HUES6 (cell line): ENCODE results near the gene PTPRE.

Experiments used
- H3K27ac ChIP-seq: 2 replicates; pipeline ENCODE4 v1.7.0; 2013; ENCODE audit warnings: low read depth, mild to moderate bottlenecking, low read length, inconsistent platforms
- H3K27me3 ChIP-seq: 2 replicates; pipeline ENCODE4 v1.6.1; 2013; ENCODE audit warnings: low read length; ENCODE audit not compliant: control insufficient read depth, insufficient read depth
- H3K36me3 ChIP-seq: 2 replicates; pipeline ENCODE4 v1.6.1; 2013; ENCODE audit warnings: low read length; ENCODE audit not compliant: control insufficient read depth, insufficient read depth
- H3K4me1 ChIP-seq: 2 replicates; pipeline ENCODE4 v1.6.1; 2013; ENCODE audit warnings: low read length; ENCODE audit not compliant: control insufficient read depth, insufficient read depth
- H3K4me3 ChIP-seq: 2 replicates; pipeline ENCODE4 v1.5.1; 2013; ENCODE audit warnings: low read depth, low read length
- H3K9ac ChIP-seq: one replicate; pipeline ENCODE4 v1.6.1; 2013; ENCODE audit warnings: mild to moderate bottlenecking, low read length
- H3K9me3 ChIP-seq: 2 replicates; pipeline ENCODE4 v1.6.1; 2013; ENCODE audit warnings: low read depth, low read length; ENCODE audit not compliant: control insufficient read depth, insufficient read depth

Gene PTPRE

GRCh38 chr10:127945948-127946711 lies 39.2 kb downstream of the PTPRE start:
- Histone ChIP-seq H3K4me1 (no peaks in the 10 kb centered on the region), H3K27ac (no peak overlapping the region), H3K27me3 (no peaks in the 10 kb centered on the region), H3K36me3 (no peaks in the 10 kb centered on the region), H3K9me3 (no peaks in the 10 kb centered on the region), H3K4me3 (no peak overlapping the region), H3K9ac (no peak overlapping the region)

- Histone ChIP-seq H3K9me3 (no peaks in the 10 kb centered on the region), H3K4me1 (no peaks in the 10 kb centered on the region), H3K36me3 (no peaks in the 10 kb centered on the region), H3K27ac (no peak overlapping the region), H3K4me3 (no peak overlapping the region), H3K9ac (no peak overlapping the region), H3K27me3 (no peaks in the 10 kb centered on the region)
Observed at GRCh38 chr10:127947211-127947610, 40.3 kb downstream of the PTPRE start.

- H3K4me3 ChIP-seq = no peak overlapping the region
- H3K27me3 ChIP-seq = no peaks in the 10 kb centered on the region
- H3K36me3 ChIP-seq = no peaks in the 10 kb centered on the region
- no peak overlapping the region for H3K27ac ChIP-seq
- H3K4me1 ChIP-seq = no peaks in the 10 kb centered on the region
- H3K9me3 ChIP-seq = no peaks in the 10 kb centered on the region
- no peak overlapping the region for H3K9ac ChIP-seq
Observed at GRCh38 chr10:127948791-127949190, 41.9 kb downstream of the PTPRE start.

- Histone ChIP-seq H3K9me3 (no peaks in the 10 kb centered on the region), H3K36me3 (no peaks in the 10 kb centered on the region), H3K27me3 (no peaks in the 10 kb centered on the region), H3K27ac (no peak overlapping the region), H3K4me1 (no peaks in the 10 kb centered on the region), H3K4me3 (no peak overlapping the region), H3K9ac (no peak overlapping the region)
Observed at GRCh38 chr10:127949831-127950230, 42.9 kb downstream of the PTPRE start.

- no peaks in the 10 kb centered on the region for H3K36me3 ChIP-seq
- H3K4me3 ChIP-seq = no peak overlapping the region
- H3K9ac ChIP-seq = no peak overlapping the region
- H3K27me3 ChIP-seq = no peaks in the 10 kb centered on the region
- H3K4me1 ChIP-seq = no peaks in the 10 kb centered on the region
- H3K9me3 ChIP-seq = peaks cover 5% of the 10 kb centered on the region; the same call in 1 of the 2 replicates
- H3K27ac ChIP-seq = no peak overlapping the region
Observed at GRCh38 chr10:127951861-127952574, 45.1 kb downstream of the PTPRE start.

GRCh38 chr10:127952575-127952869 lies 45.6 kb downstream of the PTPRE start:
- Histone ChIP-seq H3K27ac (no peak overlapping the region), H3K9me3 (peaks cover 5% of the 10 kb centered on the region; the same call in 1 of the 2 replicates), H3K9ac (no peak overlapping the region), H3K27me3 (no peaks in the 10 kb centered on the region), H3K36me3 (no peaks in the 10 kb centered on the region), H3K4me3 (no peak overlapping the region), H3K4me1 (no peaks in the 10 kb centered on the region)

- Histone ChIP-seq H3K9me3 (peaks cover 5% of the 10 kb centered on the region; the same call in 1 of the 2 replicates), H3K9ac (no peak overlapping the region), H3K27me3 (no peaks in the 10 kb centered on the region), H3K36me3 (no peaks in the 10 kb centered on the region), H3K27ac (no peak overlapping the region), H3K4me1 (no peaks in the 10 kb centered on the region), H3K4me3 (no peak overlapping the region)
Observed at GRCh38 chr10:127952918-127953317, 46.0 kb downstream of the PTPRE start.

- no peaks in the 10 kb centered on the region for H3K36me3 ChIP-seq
- H3K4me1 ChIP-seq = no peaks in the 10 kb centered on the region
- no peak overlapping the region for H3K9ac ChIP-seq
- H3K27ac ChIP-seq = no peak overlapping the region
- no peak overlapping the region for H3K4me3 ChIP-seq
- H3K27me3 ChIP-seq = no peaks in the 10 kb centered on the region
- H3K9me3 ChIP-seq = peaks cover 5% of the 10 kb centered on the region; the same call in 1 of the 2 replicates
Observed at GRCh38 chr10:127953876-127954275, 47.0 kb downstream of the PTPRE start.

- no peaks in the 10 kb centered on the region for H3K36me3 ChIP-seq
- H3K4me3 ChIP-seq = no peak overlapping the region
- no peak overlapping the region for H3K27ac ChIP-seq
- H3K9me3 ChIP-seq = peaks cover 5% of the 10 kb centered on the region; the same call in 1 of the 2 replicates
- H3K4me1 ChIP-seq = peaks cover 17% of the 10 kb centered on the region
- H3K27me3 ChIP-seq = no peaks in the 10 kb centered on the region
- no peak overlapping the region for H3K9ac ChIP-seq
Observed at GRCh38 chr10:127959428-127959827, 52.5 kb downstream of the PTPRE start.

GRCh38 chr10:127961071-127961470 lies 54.2 kb downstream of the PTPRE start:
- Histone ChIP-seq H3K36me3 (no peaks in the 10 kb centered on the region), H3K4me1 (peaks cover 17% of the 10 kb centered on the region), H3K4me3 (no peak overlapping the region), H3K9me3 (peaks cover 5% of the 10 kb centered on the region; the same call in 1 of the 2 replicates), H3K9ac (no peak overlapping the region), H3K27ac (no peak overlapping the region), H3K27me3 (no peaks in the 10 kb centered on the region)

- H3K27me3 ChIP-seq = no peaks in the 10 kb centered on the region
- H3K9me3 ChIP-seq = no peaks in the 10 kb centered on the region
- no peak overlapping the region for H3K9ac ChIP-seq
- H3K4me1 ChIP-seq = peaks cover 17% of the 10 kb centered on the region
- no peak overlapping the region for H3K4me3 ChIP-seq
- no peaks in the 10 kb centered on the region for H3K36me3 ChIP-seq
- no peak overlapping the region for H3K27ac ChIP-seq
Observed at GRCh38 chr10:127962205-127962604, 55.3 kb downstream of the PTPRE start.
